Panc1 (cell line): ENCODE results near the gene PPT2. TPM values are rescaled to one million over a fixed set of nuclear protein-coding genes. Genes with fewer than 3 reads are reported as not detected.

Source experiments
- ATAC-seq: fragments of 200-7000 bp; cut with Tn5 transposase; 2 replicates; pipeline ENCODE4 v1.9.1; 2020; ENCODE audit warnings: mild to moderate bottlenecking, moderate library complexity
- BruUV-seq: library from RNA; stranded (reverse); fragments of 400-500 nt; replicated peaks from 2 replicates; lab custom pipeline; 2021; lab: Mats Ljungman, UMichigan
- CTCF ChIA-PET: fragments of 300-600 bp; sonication (Branson Sonifier 250); formaldehyde crosslinking; loops from one replicate; lab custom pipeline; 2022; ENCODE audit warnings: antibody characterized with exemption; lab: Charles Lee
- POLR2A ChIA-PET: fragments of 300-600 bp; sonication (Branson Sonifier 250); formaldehyde crosslinking; loops from one replicate; lab custom pipeline; 2022; ENCODE audit warnings: antibody characterized with exemption; lab: Charles Lee
- DNase-seq: peaks from one replicate; pipeline ENCODE4 v3.0.0-alpha.2; 2010; ENCODE audit warnings: low read depth, low spot score
- H3K27ac ChIP-seq: 2 replicates; pipeline ENCODE4 v1.5.1; 2011; ENCODE audit warnings: mild to moderate bottlenecking, low read length, inconsistent platforms
- H3K27me3 ChIP-seq: fragments of 200-500 bp; sonication (Bioruptor generic); 2 replicates; pipeline ENCODE4 v1.6.0; 2014; ENCODE audit warnings: low read length, inconsistent platforms; ENCODE audit not compliant: control insufficient read depth, insufficient read depth
- H3K36me3 ChIP-seq: fragments of 200-500 bp; sonication (Bioruptor generic); 2 replicates; pipeline ENCODE4 v1.5.1; 2014; ENCODE audit warnings: inconsistent platforms, mild to moderate bottlenecking, low read length, moderate library complexity; ENCODE audit not compliant: control insufficient read depth, insufficient read depth
- H3K4me1 ChIP-seq: 2 replicates; pipeline ENCODE4 v1.5.1; 2011; ENCODE audit warnings: inconsistent platforms, mild to moderate bottlenecking, low read length, moderate library complexity; ENCODE audit not compliant: control insufficient read depth, insufficient read depth
- H3K4me3 ChIP-seq, 2 experiments: 2 replicates each; pipeline ENCODE4 v1.5.1; 2011 to 2012; ENCODE audit warnings: low read depth in 2 of 2, low read length in 2 of 2, mild to moderate bottlenecking in 2 of 2, inconsistent platforms in 1 of 2, moderate library complexity in 1 of 2
- H3K9me3 ChIP-seq: fragments of 200-500 bp; sonication (Bioruptor generic); 2 replicates; pipeline ENCODE4 v1.5.1; 2014; ENCODE audit warnings: low read depth, mild to moderate bottlenecking, inconsistent platforms, low read length, moderate library complexity; ENCODE audit not compliant: control insufficient read depth, insufficient read depth
- POLR2AphosphoS5 ChIP-seq: IDR thresholded peaks from 2 replicates; pipeline ENCODE4 v1.6.1; 2012; ENCODE audit warnings: mild to moderate bottlenecking, low read depth, low read length, moderate library complexity
- SIN3A ChIP-seq: IDR thresholded peaks from 2 replicates; pipeline ENCODE4 v1.6.1; 2012; ENCODE audit warnings: low read depth, mild to moderate bottlenecking, low read length, moderate library complexity, borderline replicate concordance; ENCODE audit not compliant: insufficient read depth
- TCF7L2 ChIP-seq: IDR thresholded peaks from 2 replicates; pipeline ENCODE4 v1.6.1; 2011; ENCODE audit warnings: mild to moderate bottlenecking, low read depth, low read length, inconsistent platforms
- in situ Hi-C: cut with HindIII; loops from 2 replicates; pipeline ENCODE4 v1.10.0; 2016; ENCODE audit warnings: low sequenced_read_pairs, low pct_unique_long_range_greater_than_20kb
- intact Hi-C: fragments of 100-400 bp; cut with micrococcal nuclease; formaldehyde crosslinking; loops from one replicate; pipeline ENCODE4 v1.10.0; 2022; ENCODE audit not compliant: unreplicated experiment
- total RNA-seq: library from RNA; stranded (reverse); gene quantifications from one replicate; pipeline ENCODE4 v1.2.1, GENCODE V29; 2021; ENCODE audit not compliant: unreplicated experiment
- TF ChIP-seq, protein P1 (sequence below): fragments of 450-650 bp; IDR thresholded peaks from 2 replicates; pipeline ENCODE4 v1.5.1; 2017; ENCODE audit warnings: mild to moderate bottlenecking
- TF ChIP-seq, protein P2 (sequence below), 2 experiments: IDR thresholded peaks; 2 replicates each; pipeline ENCODE4 v1.6.1; 2011 to 2012; ENCODE audit warnings: low read depth in 2 of 2, control low read depth in 1 of 2, low read length in 1 of 2, mild to moderate bottlenecking in 1 of 2, moderate library complexity in 1 of 2; ENCODE audit not compliant: insufficient read depth in 1 of 2

PPT2 gene
- total RNA-seq, 1 experiment from 2014 or later: 20.1 TPM

DNA sequence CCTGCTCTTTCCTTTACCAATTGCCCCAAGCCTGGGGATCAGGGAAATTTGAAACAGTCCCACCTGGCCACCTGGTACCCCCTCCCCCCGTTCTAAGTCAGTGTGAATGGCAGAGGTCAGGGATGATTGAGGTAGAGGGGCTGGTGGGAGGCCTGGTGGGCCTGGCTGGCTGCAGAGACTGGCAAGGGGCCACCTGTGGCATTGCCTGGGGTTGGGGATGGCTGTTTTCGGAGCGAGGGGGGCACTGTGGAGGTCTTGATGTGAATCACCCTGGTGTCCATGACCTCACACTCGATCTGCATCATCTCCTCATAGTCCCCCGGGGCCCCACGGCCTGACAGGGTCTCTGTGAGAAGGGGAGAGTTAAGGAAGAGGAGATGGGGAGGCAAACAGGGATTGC lies 38.3 kb upstream of the PPT2 start:
- Histone ChIP-seq H3K27me3 (no peaks in the 10 kb centered on the region), H3K36me3 (peaks cover 2% of the 10 kb centered on the region; the same call in 1 of the 2 replicates), H3K4me1 (peaks cover 3% of the 10 kb centered on the region; the same call in 1 of the 2 replicates), H3K27ac (no peak overlapping the region), H3K4me3 (no peak overlapping the region), H3K9me3 (no peaks in the 10 kb centered on the region)
- TF ChIP-seq SIN3A (no peak), TCF7L2 (no peak), POLR2AphosphoS5 (no peak)
- TF ChIP-seq, protein P1, sequence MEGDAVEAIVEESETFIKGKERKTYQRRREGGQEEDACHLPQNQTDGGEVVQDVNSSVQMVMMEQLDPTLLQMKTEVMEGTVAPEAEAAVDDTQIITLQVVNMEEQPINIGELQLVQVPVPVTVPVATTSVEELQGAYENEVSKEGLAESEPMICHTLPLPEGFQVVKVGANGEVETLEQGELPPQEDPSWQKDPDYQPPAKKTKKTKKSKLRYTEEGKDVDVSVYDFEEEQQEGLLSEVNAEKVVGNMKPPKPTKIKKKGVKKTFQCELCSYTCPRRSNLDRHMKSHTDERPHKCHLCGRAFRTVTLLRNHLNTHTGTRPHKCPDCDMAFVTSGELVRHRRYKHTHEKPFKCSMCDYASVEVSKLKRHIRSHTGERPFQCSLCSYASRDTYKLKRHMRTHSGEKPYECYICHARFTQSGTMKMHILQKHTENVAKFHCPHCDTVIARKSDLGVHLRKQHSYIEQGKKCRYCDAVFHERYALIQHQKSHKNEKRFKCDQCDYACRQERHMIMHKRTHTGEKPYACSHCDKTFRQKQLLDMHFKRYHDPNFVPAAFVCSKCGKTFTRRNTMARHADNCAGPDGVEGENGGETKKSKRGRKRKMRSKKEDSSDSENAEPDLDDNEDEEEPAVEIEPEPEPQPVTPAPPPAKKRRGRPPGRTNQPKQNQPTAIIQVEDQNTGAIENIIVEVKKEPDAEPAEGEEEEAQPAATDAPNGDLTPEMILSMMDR: no peak
- TF ChIP-seq, protein P2, sequence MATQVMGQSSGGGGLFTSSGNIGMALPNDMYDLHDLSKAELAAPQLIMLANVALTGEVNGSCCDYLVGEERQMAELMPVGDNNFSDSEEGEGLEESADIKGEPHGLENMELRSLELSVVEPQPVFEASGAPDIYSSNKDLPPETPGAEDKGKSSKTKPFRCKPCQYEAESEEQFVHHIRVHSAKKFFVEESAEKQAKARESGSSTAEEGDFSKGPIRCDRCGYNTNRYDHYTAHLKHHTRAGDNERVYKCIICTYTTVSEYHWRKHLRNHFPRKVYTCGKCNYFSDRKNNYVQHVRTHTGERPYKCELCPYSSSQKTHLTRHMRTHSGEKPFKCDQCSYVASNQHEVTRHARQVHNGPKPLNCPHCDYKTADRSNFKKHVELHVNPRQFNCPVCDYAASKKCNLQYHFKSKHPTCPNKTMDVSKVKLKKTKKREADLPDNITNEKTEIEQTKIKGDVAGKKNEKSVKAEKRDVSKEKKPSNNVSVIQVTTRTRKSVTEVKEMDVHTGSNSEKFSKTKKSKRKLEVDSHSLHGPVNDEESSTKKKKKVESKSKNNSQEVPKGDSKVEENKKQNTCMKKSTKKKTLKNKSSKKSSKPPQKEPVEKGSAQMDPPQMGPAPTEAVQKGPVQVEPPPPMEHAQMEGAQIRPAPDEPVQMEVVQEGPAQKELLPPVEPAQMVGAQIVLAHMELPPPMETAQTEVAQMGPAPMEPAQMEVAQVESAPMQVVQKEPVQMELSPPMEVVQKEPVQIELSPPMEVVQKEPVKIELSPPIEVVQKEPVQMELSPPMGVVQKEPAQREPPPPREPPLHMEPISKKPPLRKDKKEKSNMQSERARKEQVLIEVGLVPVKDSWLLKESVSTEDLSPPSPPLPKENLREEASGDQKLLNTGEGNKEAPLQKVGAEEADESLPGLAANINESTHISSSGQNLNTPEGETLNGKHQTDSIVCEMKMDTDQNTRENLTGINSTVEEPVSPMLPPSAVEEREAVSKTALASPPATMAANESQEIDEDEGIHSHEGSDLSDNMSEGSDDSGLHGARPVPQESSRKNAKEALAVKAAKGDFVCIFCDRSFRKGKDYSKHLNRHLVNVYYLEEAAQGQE (IDR thresholded peaks at IDR 0.05; ENCODE audit: insufficient read depth in 1 of 2, low read depth in 2 of 2, low read length in 1 of 2): no peak
- TSS peak; percentile 73 for BruUV-seq
- CTCF ChIA-PET: no interaction called here
- in situ Hi-C loops (no loop called here), intact Hi-C loops (loop anchor here (10.0 kb wide), 1 partner anchor 79 kb away; the partner anchor contains the start of genes GPSM3 and PBX2)
- POLR2A ChIA-PET: no interaction called here
- ATAC-seq (no peak), DNase-seq (no peak)

DNA sequence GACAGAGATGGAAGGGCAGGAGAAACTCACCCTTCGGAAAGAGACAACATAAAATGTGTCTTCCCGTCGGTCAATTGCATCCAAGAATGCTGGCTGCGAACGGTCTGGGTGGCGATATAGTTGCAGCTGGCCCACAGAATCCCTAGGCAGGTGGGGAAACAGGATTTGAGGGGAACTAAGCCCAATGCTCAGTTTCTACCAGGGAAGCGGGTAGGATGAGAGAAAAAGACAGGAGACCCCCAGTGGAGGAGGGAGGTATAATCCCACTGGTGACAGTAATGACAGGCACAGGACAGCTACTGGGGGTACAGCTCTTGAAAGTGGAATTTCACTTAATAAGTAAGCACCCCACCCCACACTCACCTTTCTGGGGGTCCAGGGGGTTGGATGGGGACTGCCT lies 37.3 kb upstream of the PPT2 start:
- Histone ChIP-seq H3K4me3 (no peak overlapping the region), H3K36me3 (peaks cover 2% of the 10 kb centered on the region; the same call in 1 of the 2 replicates), H3K27ac (no peak overlapping the region), H3K9me3 (no peaks in the 10 kb centered on the region), H3K4me1 (peaks cover 3% of the 10 kb centered on the region; the same call in 1 of the 2 replicates), H3K27me3 (no peaks in the 10 kb centered on the region)
- BruUV-seq: no TSS peak
- ChIA-PET POLR2A (no interaction called here), CTCF (interaction anchor here (0.5 kb wide), 1 partner anchor 45 kb away, joined by 10 read pairs; no protein-coding TSS in a partner anchor)
- intact Hi-C loops: loop anchor here (10.0 kb wide), 1 partner anchor 78 kb away; the partner anchor contains the start of genes GPSM3 and PBX2
- in situ Hi-C loops: no loop called here
- TF ChIP-seq, protein P2 (IDR thresholded peaks at IDR 0.05; ENCODE audit: insufficient read depth in 1 of 2, low read depth in 2 of 2, low read length in 1 of 2): no peak
- TF ChIP-seq, protein P1: peak; percentile 66; the same call in 1 of the 2 replicates
- DNase-seq (no peak), ATAC-seq (no peak)
